T47D (cell line): ENCODE measurements around the gene PRKCH.

Experiments
- DNase-seq, 2 experiments: peaks; one replicate each; pipeline versions ENCODE4 v3.0.0 to v3.0.0-alpha.2; 2011 to 2012; ENCODE audit warnings: low read depth in 1 of 2, low spot score in 1 of 2
- JUND ChIP-seq: IDR thresholded peaks from 2 replicates; pipeline ENCODE4 v1.6.1; 2012; ENCODE audit warnings: low read depth
- in situ Hi-C: cut with HindIII; loops from 2 replicates; pipeline ENCODE4 v1.10.0; 2016; ENCODE audit warnings: low sequenced_read_pairs, low pct_unique_long_range_greater_than_20kb

The PRKCH gene

GRCh38 chr14:61486930-61487495 is 165.6 kb downstream of the PRKCH start:
- DNase-seq: no peak
- in situ Hi-C loops: no loop called here
- no peak for TF ChIP-seq JUND

DNA sequence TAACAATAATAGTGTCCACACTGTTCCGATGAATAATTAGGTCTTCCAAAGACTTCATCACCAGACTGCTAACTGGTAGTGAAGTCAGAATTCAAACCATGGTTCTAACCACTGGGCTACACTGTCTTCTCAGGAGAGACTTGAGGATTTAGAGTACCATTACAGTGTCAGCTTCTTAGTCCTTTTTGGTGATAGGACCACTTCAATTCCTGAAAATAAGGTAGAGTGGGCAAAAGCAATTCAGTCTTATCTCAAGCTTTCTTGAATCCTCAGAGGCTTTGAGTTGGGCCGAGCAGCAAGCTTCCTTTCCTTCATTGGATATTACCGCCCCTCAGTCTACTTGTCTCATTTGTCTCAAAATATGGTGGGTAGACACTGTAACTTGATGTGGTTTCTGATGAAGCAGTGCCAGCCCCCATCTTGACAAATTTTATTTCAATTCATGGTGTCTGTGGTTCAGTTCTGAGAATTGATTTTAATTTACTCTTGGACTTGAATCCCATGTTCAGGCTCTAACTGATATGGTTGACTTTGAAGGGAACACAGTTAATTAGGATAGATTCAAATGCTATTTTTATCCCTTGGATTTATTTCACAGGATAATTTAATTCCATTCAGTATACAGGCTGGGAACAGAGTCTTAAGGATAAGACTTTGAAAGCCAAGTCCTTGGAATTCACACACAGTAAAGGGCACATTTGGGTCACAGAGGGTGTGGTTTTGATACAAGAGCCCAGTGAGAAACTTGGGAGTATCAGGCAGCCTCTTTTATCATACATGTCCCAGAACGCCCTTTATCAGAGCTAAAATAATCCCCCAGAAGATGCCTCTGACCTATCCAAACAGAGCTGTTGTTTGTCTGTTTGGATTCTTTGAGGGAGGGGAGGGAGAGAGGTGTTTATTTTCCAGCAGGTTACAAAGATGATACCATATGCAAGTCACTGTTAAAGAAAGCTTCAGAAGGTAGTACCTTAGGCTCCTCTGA is 167.3 kb downstream of the PRKCH start:
- in situ Hi-C loops: no loop called here
- no peak for TF ChIP-seq JUND
- no peak for DNase-seq

DNA sequence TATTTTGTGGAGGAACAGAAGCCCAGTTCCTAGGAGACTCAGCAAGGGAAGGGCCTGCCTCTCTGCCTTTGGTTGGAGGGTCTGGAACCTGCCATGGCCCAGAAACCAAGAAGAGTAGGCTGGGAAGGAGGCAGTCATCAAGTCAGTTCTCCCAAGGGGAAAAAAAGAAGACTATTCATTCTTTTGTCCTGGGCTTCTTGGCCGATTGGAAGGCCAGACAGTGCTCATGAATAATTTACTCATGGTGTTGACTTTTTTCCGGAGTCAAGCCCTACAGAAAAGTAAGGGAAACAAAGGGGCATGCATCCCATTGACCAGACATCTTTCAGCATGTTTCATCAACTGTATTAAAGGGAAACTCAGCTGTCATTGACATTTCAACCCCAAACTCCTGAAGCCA is 168.1 kb downstream of the PRKCH start:
- DNase-seq: no peak
- TF ChIP-seq JUND: no peak
- in situ Hi-C loops: no loop called here

DNA sequence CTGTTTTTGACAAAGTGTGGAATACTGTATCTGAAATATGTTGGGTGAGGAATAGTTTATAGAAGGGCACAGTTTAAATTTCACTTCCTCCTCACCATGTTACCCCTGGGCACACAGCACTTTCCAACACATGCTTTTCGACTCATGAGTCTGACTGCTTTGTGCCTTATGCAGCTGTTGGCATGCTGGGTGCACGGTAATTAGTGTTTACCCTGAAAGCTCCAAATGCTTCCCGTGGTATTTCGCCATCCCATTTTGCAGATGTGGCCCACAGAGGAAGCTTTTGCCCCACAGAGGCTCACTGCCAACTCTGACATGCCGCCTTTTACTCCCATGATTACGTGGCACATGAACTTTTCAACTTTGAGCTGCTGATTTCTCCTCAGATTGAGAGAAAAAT is 168.6 kb downstream of the PRKCH start:
- DNase-seq: no peak
- no peak for TF ChIP-seq JUND
- in situ Hi-C loops: no loop called here

GRCh38 chr14:61491224-61491623 is 169.8 kb downstream of the PRKCH start:
- no peak for TF ChIP-seq JUND
- in situ Hi-C loops: no loop called here
- peak in 1 of 2 experiments; percentile 49 for DNase-seq

DNA sequence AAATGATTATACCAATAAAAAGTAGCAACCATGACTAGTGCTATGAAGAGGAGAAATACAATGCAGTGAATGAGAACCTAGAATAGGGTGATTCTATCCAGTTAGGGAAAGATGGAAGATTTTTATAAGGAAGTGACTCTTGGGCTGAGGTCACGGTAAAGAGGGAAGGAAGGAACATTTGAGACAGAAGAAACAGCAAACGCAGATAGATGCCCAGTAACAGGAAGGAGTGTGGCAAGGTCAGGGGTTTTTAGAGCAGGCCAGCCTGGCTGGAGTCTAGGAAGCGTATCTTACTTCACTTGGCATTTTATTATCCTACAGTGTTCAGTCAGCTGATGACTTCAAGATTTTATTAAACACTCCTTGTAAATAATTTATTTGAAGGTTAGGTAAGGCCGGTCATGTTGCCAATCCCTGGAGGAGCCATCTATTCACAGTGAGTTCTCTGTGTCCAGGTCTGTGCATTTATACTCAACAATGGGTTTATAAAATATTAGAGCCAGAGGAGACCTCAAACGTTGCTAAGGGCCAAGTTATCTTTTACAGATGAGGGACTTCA is 170.6 kb downstream of the PRKCH start:
- TF ChIP-seq JUND: no peak
- no peak for DNase-seq
- in situ Hi-C loops: no loop called here

- TF ChIP-seq JUND: no peak
- in situ Hi-C loops: no loop called here
- no peak for DNase-seq
Measured at GRCh38 chr14:61492474-61492873, 171.1 kb downstream of the PRKCH start.

- in situ Hi-C loops: no loop called here
- DNase-seq: no peak
- TF ChIP-seq JUND: no peak
Measured at GRCh38 chr14:61493239-61493638, 171.9 kb downstream of the PRKCH start.

- no peak for DNase-seq
- in situ Hi-C loops: no loop called here
- no peak for TF ChIP-seq JUND
Measured at GRCh38 chr14:61494018-61494417, 172.6 kb downstream of the PRKCH start.

- in situ Hi-C loops: no loop called here
Measured at GRCh38 chr14:61495809-61496208, 174.4 kb downstream of the PRKCH start.

DNA sequence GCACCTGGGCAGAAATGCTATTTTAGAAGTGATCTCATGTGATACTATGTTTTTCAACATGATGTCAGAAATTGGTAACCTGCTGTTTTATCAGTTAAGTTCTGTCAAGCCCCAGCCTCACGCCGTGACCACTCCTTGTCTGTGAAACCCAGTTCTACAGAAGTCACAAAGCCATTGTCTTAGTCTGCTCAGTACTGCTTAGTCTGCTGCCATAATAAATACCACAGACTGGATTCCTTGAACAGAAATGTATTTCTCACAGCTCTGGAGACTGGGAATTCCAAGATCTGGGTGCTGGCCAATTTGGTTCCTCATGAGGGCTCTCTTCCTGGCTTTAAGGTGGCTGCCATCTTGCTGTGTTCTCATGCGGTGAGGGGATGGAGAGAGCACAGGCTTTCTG is 176.9 kb downstream of the PRKCH start:
- in situ Hi-C loops: no loop called here
- TF ChIP-seq JUND: no peak
- DNase-seq: no peak

More at GRCh38 chr14:61495809-61496208, 174.4 kb downstream of the PRKCH start:
- no peak for TF ChIP-seq JUND
- DNase-seq: no peak

DNA sequence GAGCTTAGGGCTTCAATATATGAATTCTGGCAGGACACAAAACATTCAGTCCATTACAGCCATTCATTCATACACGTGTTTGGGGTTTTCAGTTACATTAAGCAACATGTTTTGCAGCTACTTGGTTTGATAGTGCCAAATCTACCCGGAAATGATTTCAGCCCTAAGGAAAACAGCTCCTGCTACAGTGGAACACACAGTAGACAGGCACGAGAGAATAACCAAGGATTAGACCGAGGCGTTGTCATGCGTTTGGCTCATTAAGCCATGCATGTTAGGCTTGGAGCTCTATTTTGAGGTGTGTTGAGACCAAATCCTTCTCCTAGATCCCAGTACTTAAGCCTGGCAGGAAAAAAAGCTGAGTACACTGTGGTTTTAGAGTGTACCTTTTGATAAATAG is 177.4 kb downstream of the PRKCH start:
- DNase-seq: no peak
- in situ Hi-C loops: no loop called here

GRCh38 chr14:61499991-61500390 is 178.6 kb downstream of the PRKCH start:
- no peak for DNase-seq
- TF ChIP-seq JUND: no peak
- in situ Hi-C loops: no loop called here

More for the DNA sequence above, 177.4 kb downstream of the PRKCH start:
- TF ChIP-seq JUND: no peak
